Hematopoietic multipotent progenitor cell treated with erythropoietin and hydrocortisone succinate and interleukin-3 and kit ligand, for 6 days (in vitro differentiated cells): ENCODE results near the gene OBP2A.

Experiments
- DNase-seq: peaks from one replicate; pipeline ENCODE4 v3.0.0-alpha.2; 2015

Gene OBP2A

DNA sequence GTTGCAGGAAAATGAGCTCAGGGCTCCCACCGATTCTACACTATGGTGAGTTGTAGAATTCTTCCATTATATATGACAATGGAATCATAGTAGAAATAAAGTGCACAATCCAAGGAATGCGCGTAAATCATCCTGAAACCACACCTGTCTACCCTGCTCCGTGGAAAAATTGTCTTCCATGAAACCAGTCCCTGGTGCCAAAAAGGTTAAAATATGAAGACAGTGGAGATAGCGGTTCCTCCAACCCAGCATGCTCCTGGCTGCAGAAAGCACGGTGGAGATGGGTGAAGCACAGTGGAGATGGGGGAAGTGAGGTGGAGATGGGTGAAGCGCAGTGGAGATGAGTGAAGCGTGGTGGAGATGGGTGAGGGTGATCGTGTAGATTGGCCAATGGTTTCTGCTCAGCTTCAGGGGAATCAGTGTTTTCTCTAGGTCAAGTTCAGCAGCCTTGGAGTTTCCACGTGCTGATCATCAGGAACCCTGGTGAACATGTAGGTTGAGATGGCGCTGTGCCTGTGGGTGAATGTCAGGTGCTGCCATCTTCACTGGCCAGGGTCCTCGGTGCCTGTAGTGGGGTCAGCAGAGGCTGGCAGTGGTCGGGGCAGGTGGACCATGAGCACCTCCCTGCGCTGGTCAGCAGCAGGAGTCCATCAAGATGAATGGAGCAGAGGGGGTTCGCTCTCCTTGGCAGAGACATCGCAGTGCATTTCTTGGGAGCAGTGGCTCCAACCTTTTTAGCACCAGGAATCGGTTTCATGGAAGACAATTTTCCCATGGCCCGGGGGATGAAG, 35.9 kb downstream of the OBP2A start:
- DNase-seq: no peak

DNA sequence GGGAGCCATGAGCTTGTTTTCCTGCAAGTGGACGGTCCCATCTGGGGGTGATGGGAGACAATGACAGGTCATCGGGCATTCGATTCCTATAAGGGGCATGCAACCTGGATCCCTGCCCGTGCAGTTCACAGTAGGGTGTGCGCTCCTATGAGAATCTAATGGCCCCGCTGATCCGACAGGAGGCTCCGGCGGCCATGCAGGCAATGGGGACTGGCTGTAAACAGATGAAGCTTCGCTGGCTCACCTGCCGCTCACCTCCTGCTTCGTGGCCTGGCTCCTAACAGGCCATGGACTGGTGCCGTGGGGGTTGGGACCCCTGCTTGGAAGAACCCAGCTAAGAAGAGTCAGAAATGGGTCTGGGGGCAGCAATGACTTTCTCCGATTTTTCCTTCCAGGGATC, 36.6 kb downstream of the OBP2A start:
- DNase-seq: no peak

- no peak for DNase-seq
Observed at GRCh38 chr9:135582966-135583687, 37.2 kb downstream of the OBP2A start.

DNA sequence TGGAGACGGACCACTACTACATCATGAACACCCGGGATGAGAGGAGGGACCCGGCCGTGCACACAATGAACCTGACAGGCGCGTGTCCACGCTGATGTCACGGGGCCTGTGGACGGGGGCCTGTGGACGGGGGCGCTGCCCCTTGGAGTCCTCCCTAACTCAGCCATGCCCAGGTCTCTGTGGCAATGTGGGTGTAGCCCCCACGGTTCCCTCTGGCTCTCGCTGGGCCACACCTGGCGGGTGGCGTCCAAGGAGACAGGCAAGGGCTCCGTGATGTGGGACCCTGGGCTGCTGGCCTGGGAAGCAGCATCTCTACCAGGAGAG, 37.7 kb downstream of the OBP2A start:
- DNase-seq: no peak

DNA sequence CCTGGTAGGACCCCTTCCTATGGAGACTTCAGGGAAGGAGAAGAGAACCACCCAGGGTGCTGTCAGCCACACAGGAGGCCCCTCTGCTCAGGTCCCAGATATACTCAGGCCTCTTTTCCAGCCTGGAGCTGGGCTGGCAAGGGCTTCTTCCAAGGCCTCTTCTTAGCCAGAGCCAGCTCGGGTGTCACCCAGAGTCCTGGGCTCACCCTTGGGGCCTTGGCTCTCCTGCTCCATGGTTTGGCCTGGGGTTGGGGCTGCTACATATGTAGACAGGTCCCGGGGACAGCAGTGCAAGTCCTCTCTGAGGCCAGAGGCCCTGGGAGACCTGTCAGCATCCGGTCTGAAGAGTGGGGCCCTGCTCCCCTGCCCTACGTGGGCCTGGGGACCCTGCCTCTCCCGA, 38.4 kb downstream of the OBP2A start:
- DNase-seq: no peak

DNA sequence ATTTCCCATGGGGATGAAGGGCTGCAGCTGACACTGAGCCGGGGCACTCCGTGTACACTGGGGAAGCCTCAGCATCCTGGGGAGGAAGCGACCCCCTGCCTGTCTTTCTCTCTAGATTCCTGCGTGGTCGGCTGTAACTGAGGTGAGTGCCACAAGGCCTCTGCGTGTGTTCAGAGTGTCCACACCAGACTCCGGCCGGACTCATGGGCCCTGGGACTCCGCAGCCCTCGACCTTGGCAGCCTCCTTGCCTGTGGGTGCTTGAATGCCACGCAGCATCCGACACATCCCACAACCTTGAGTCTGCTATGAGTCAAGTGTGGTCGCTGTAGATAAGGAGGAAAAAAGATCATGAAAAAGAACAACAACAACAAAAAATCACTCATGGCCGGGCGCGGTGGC, 39.0 kb downstream of the OBP2A start:
- DNase-seq: no peak

GRCh38 chr9:135586601-135587109, 40.7 kb downstream of the OBP2A start:
- no peak for DNase-seq

- no peak for DNase-seq
Observed at GRCh38 chr9:135587658-135588057, 41.7 kb downstream of the OBP2A start.

- no peak for DNase-seq
Observed at GRCh38 chr9:135588371-135588770, 42.4 kb downstream of the OBP2A start.

GRCh38 chr9:135588886-135589595, 43.1 kb downstream of the OBP2A start:
- no peak for DNase-seq

- no peak for DNase-seq
Observed at GRCh38 chr9:135589596-135590485, 43.9 kb downstream of the OBP2A start.

- no peak for DNase-seq
Observed at GRCh38 chr9:135590486-135591079, 44.7 kb downstream of the OBP2A start.

- no peak for DNase-seq
Observed at GRCh38 chr9:135591506-135592330, 45.8 kb downstream of the OBP2A start.

- DNase-seq: no peak
Observed at GRCh38 chr9:135592331-135592590, 46.3 kb downstream of the OBP2A start.

- no peak for DNase-seq
Observed at GRCh38 chr9:135592625-135593024, 46.7 kb downstream of the OBP2A start.

- no peak for DNase-seq
Observed at GRCh38 chr9:135596211-135596610, 50.3 kb downstream of the OBP2A start.
